Measurements from ENCODE around the gene DHRS4L2. TPM values are rescaled to one million over a fixed set of nuclear protein-coding genes. Genes with fewer than 3 reads are reported as not detected.

DHRS4L2 gene
- total RNA-seq, 4 donors from 2014 or later = 12.1 to 40.2 (median 25.0) TPM

DNA sequence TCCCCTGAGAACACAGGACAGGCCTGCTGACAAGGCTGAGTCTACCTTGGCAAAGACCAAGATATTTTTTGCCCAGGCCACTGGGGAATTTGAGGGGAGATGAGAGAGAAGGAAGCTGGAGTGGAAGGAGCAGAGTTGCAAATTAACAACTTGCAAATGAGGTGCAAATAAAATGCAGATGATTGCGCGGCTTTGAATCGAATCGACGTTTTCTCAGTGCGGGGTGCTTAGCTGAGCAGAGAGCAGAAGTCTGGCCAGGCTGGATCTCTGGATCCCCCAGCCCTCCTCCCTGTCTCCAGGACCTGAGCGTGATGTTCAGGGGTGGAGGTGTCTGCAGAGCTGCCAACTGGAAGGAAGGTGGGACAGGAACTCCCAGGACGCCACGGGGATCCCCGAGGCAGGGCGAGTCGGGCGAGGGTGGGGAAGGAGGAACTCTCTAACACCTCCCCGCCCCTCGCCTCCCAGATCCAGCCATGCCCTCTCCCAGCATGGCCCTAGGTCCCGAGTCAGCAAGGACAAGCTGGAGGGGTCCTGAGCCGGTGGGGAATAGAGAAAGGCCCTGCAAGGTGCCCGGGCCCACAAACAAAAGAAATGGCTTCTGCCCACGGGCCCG lies 62.6 kb downstream of the DHRS4L2 start:
- H3K36me3 ChIP-seq = no peaks in the 10 kb centered on the region
- in situ Hi-C loops (cut with MboI; ENCODE audit: low sequenced_read_pairs in 4 of 4) = no loop called here
- no peaks in the 10 kb centered on the region for H3K9me3 ChIP-seq
- peak; percentile 13 to 31 for ATAC-seq
- H3K27ac ChIP-seq = peak overlapping the region; percentile 57 to 69 (median 60)
- intact Hi-C loops (cut with DNase I; ENCODE audit: low total_unique reads) = loop anchor here (5.0 kb wide), 1 partner anchor 39 kb away; no protein-coding TSS in a partner anchor
- H3K4me3 ChIP-seq = peak overlapping the region; percentile 56 to 77 (median 66)
- peaks cover 6 to 8% of the 10 kb centered on the region in 2 donors for H3K4me1 ChIP-seq
- DNase-seq = no peak
- TF ChIP-seq, protein P1, sequence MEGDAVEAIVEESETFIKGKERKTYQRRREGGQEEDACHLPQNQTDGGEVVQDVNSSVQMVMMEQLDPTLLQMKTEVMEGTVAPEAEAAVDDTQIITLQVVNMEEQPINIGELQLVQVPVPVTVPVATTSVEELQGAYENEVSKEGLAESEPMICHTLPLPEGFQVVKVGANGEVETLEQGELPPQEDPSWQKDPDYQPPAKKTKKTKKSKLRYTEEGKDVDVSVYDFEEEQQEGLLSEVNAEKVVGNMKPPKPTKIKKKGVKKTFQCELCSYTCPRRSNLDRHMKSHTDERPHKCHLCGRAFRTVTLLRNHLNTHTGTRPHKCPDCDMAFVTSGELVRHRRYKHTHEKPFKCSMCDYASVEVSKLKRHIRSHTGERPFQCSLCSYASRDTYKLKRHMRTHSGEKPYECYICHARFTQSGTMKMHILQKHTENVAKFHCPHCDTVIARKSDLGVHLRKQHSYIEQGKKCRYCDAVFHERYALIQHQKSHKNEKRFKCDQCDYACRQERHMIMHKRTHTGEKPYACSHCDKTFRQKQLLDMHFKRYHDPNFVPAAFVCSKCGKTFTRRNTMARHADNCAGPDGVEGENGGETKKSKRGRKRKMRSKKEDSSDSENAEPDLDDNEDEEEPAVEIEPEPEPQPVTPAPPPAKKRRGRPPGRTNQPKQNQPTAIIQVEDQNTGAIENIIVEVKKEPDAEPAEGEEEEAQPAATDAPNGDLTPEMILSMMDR (IDR thresholded peaks at IDR 0.05 in 4 of 5, conservative IDR thresholded peaks at IDR 0.05 in 1 of 5) = no peak
- TF ChIP-seq POLR2A (IDR thresholded peaks at IDR 0.05) = no peak
- H3K27me3 ChIP-seq = peaks cover 0 to 3% (median 0%) of the 10 kb centered on the region in 3 donors

DNA sequence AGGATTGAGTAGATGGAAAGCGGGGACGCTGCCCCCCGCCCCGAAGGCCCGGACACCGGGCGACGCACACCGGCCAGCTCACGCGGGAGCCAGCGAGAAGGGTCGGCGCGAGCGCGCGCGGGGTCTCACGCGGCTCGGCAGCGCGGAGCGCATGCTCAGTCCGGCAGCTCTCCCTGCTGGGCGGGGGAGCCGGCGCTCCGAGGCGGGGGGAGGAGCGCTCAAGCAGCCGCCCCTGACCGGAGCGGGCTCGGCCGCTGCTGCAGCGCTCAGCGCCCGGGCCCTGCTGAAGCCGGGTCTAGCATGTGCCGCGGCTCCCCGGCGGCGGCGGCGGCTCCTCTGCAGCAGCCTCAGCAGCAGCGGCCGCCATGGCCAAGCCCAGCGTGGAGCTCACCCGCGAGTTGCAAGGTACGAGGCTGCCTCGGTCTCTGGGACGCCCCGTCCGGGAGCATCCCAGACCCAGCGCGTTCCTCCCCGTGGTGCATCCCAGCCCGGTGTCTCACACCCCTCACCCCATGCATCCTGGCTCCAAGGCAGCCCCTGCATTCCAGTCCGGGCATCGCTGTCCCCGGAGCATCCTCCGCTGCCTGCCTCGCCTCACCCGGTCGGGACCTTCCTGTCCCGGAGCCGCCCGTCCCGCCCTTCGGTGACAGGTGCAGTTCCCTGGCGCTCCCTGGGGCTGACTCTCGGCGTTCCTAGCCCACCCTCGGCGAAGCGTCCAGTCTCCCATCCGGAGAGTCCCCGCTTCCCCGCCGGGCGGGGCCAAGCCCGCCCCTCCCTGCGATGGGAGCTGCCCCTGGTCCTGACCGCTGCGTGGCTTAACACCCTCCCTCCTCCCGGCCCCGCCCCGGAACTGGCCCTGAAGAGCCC lies 63.3 kb downstream of the DHRS4L2 start, which contains the start of gene CARMIL3:
TSS of gene CARMIL3 (plus strand) at position 221 of the 867 bp plus-strand sequence. CDS start at position 366, 145 bp downstream.
- Histone ChIP-seq H3K27ac (peak within 1 kb of the TSS; percentile 57 to 69 (median 60)), H3K27me3 (peaks cover 0 to 3% (median 0%) of the 10 kb centered on the region in 3 donors), H3K36me3 (no peaks in the 10 kb centered on the region), H3K4me1 (peaks cover 6 to 8% of the 10 kb centered on the region in 2 donors), H3K4me3 (peak within 1 kb of the TSS; percentile 56 to 77 (median 66)), H3K9me3 (no peaks in the 10 kb centered on the region)
- no peak for TF ChIP-seq POLR2A (IDR thresholded peaks at IDR 0.05)
- TF ChIP-seq, protein P1 (IDR thresholded peaks at IDR 0.05 in 4 of 5, conservative IDR thresholded peaks at IDR 0.05 in 1 of 5) = no peak
- peak; percentile 85 to 86 for ATAC-seq
- in situ Hi-C loops (cut with MboI; ENCODE audit: low sequenced_read_pairs in 4 of 4) = no loop called here
- DNase-seq = peak in 1 of 2 donors; percentile 41
- intact Hi-C loops (cut with DNase I; ENCODE audit: low total_unique reads) = loop anchor here (5.0 kb wide), 1 partner anchor 40 kb away; no protein-coding TSS in a partner anchor

DNA sequence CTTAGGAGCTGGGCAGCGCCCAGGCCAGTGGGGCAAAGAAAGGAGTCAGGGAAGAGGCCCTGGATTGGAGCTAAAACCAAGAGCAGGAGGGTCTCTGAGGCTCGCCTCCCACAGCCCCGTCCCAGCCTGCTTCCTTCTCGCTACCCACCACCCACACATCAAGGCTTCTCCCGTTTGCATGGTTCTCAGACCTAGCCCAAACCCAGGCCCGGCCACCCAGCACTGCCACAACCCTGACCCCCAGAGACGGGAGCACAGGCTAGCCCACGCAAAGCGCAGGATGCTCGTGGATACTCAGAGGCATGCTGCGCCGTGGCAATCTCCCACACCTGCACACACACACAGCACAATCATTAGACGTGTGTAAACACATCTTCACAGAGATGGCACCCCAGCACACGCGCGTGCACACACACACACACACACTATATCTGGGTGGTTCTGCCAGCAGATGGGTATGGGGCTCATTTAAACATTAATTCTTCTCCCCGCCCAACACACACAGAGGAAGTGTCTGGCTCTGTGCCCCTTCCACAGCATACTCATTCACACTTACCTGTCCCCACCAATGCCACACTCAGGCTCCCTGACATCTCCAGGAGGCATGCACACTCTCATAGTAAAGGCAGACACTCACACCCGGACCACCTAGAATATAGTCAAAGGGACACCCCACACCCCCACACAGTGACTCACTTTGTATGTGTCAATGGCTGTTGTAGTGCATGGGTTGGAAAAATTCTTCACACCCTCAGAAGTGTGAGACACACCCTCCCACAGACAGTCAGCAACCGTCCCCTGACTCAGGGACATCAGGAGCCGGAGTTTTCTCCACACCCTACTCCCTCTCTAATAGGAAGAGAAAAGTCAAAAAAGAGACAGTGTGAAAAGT lies 64.2 kb downstream of the DHRS4L2 start:
- no peak for DNase-seq
- Histone ChIP-seq H3K36me3 (no peaks in the 10 kb centered on the region), H3K4me1 (peaks cover 6 to 8% of the 10 kb centered on the region in 2 donors), H3K9me3 (no peaks in the 10 kb centered on the region), H3K27ac (no peak overlapping the region), H3K4me3 (peak overlapping the region; percentile 56 to 77 (median 66)), H3K27me3 (peaks cover 0 to 3% (median 0%) of the 10 kb centered on the region in 3 donors)
- no peak for ATAC-seq
- TF ChIP-seq, protein P1 (IDR thresholded peaks at IDR 0.05 in 4 of 5, conservative IDR thresholded peaks at IDR 0.05 in 1 of 5) = no peak
- TF ChIP-seq POLR2A (IDR thresholded peaks at IDR 0.05) = no peak
- in situ Hi-C loops (cut with MboI; ENCODE audit: low sequenced_read_pairs in 4 of 4) = no loop called here
- intact Hi-C loops (cut with DNase I; ENCODE audit: low total_unique reads) = loop anchor here (5.0 kb wide), 1 partner anchor 41 kb away; no protein-coding TSS in a partner anchor

Measured in gastrocnemius medialis (tissue), 4 donors.